ENCODE results near the gene LRSAM1. TPM values are rescaled to one million over a fixed set of nuclear protein-coding genes. Genes with fewer than 3 reads are reported as not detected.

The LRSAM1 gene
- total RNA-seq, 1 donor from 2014 or later: 35.4 TPM

DNA sequence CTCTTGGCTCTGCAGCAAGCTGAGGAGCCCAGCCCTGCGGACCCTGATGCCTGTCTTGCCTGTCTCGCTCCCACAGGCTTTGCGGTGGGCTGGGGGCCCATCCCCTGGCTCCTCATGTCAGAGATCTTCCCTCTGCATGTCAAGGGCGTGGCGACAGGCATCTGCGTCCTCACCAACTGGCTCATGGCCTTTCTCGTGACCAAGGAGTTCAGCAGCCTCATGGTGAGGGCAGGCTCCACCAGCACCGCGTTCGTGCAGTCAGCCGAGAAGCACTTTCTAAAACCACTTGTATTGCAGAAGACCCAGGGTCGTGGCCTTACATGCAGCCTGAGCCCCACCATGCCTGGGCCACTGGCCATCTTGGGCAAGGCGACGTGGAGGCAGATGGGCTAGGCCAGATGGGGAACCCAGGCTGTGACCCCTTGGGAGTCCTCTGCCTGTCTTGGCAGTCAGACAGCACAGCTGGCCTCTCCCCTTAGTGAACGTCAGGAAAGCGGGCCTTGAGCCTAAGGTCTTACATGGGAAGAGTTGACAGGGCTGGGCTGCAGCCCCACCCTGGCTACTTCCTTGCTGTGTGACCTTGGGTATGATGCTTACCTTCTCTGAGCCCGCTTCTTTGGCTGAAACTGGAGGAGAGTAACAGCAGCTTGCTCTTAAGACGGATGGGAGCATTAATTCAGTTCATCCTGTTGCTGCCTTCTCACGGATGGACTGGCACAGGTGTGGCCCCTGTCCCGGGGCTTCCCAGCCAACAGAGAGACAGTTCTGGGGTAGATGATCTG is 45.8 kb upstream of the LRSAM1 start:
- peaks cover 21% of the 10 kb centered on the region for H3K4me1 ChIP-seq
- H3K9me3 ChIP-seq (replicated peaks): no peaks in the 10 kb centered on the region
- intact Hi-C loops (cut with micrococcal nuclease): no loop called here
- H3K4me3 ChIP-seq: no peak overlapping the region
- peaks cover 51% of the 10 kb centered on the region for H3K36me3 ChIP-seq
- no peak for DNase-seq
- TF ChIP-seq, protein P1, sequence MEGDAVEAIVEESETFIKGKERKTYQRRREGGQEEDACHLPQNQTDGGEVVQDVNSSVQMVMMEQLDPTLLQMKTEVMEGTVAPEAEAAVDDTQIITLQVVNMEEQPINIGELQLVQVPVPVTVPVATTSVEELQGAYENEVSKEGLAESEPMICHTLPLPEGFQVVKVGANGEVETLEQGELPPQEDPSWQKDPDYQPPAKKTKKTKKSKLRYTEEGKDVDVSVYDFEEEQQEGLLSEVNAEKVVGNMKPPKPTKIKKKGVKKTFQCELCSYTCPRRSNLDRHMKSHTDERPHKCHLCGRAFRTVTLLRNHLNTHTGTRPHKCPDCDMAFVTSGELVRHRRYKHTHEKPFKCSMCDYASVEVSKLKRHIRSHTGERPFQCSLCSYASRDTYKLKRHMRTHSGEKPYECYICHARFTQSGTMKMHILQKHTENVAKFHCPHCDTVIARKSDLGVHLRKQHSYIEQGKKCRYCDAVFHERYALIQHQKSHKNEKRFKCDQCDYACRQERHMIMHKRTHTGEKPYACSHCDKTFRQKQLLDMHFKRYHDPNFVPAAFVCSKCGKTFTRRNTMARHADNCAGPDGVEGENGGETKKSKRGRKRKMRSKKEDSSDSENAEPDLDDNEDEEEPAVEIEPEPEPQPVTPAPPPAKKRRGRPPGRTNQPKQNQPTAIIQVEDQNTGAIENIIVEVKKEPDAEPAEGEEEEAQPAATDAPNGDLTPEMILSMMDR (IDR thresholded peaks at IDR 0.05; ENCODE audit: borderline replicate concordance): no peak
- H3K27me3 ChIP-seq (ENCODE audit: low read depth): no peaks in the 10 kb centered on the region
- no peak overlapping the region for H3K27ac ChIP-seq (replicated peaks)

DNA sequence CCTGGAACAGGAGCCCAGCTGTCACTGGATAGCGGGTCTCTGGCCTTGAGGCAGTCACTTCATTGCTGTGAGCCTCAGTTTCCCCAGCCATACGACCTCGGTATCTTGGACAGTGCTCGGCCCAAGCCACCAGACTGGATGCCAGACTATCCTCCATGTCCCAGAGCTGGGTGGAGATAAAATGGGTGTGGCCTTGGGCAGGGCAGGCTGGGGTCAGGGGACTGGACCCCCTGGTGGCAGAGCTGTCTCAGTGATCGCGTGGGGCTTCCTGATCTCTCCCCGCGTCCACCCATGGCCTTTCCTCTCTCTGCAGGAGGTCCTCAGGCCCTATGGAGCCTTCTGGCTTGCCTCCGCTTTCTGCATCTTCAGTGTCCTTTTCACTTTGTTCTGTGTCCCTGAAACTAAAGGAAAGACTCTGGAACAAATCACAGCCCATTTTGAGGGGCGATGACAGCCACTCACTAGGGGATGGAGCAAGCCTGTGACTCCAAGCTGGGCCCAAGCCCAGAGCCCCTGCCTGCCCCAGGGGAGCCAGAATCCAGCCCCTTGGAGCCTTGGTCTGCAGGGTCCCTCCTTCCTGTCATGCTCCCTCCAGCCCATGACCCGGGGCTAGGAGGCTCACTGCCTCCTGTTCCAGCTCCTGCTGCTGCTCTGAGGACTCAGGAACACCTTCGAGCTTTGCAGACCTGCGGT is 44.4 kb upstream of the LRSAM1 start:
- H3K36me3 ChIP-seq: peaks cover 42% of the 10 kb centered on the region
- peaks cover 21% of the 10 kb centered on the region for H3K4me1 ChIP-seq
- intact Hi-C loops (cut with micrococcal nuclease): no loop called here
- H3K27ac ChIP-seq (replicated peaks): peak overlapping the region; percentile 79
- no peak for DNase-seq
- TF ChIP-seq, protein P1 (IDR thresholded peaks at IDR 0.05; ENCODE audit: borderline replicate concordance): no peak
- H3K27me3 ChIP-seq (ENCODE audit: low read depth): no peaks in the 10 kb centered on the region
- peak overlapping the region; percentile 22 for H3K4me3 ChIP-seq
- H3K9me3 ChIP-seq (replicated peaks): no peaks in the 10 kb centered on the region

DNA sequence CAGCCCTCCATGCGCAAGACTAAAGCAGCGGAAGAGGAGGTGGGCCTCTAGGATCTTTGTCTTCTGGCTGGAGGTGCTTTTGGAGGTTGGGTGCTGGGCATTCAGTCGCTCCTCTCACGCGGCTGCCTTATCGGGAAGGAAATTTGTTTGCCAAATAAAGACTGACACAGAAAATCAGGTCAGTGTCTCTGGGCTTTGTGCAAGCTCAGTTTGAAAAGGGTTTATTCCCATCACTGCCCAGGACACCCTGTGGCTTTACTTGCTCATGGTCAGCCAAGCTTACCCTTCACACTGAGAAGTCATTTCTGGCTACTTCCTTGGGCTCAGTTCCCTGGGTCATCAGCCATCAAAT is 43.8 kb upstream of the LRSAM1 start:
- peaks cover 37% of the 10 kb centered on the region for H3K36me3 ChIP-seq
- no peak for DNase-seq
- H3K27me3 ChIP-seq (ENCODE audit: low read depth): no peaks in the 10 kb centered on the region
- H3K27ac ChIP-seq (replicated peaks): peak overlapping the region; percentile 79
- H3K4me3 ChIP-seq: peak overlapping the region; percentile 22
- peaks cover 21% of the 10 kb centered on the region for H3K4me1 ChIP-seq
- intact Hi-C loops (cut with micrococcal nuclease): no loop called here
- H3K9me3 ChIP-seq (replicated peaks): no peaks in the 10 kb centered on the region
- TF ChIP-seq, protein P1 (IDR thresholded peaks at IDR 0.05; ENCODE audit: borderline replicate concordance): no peak

DNA sequence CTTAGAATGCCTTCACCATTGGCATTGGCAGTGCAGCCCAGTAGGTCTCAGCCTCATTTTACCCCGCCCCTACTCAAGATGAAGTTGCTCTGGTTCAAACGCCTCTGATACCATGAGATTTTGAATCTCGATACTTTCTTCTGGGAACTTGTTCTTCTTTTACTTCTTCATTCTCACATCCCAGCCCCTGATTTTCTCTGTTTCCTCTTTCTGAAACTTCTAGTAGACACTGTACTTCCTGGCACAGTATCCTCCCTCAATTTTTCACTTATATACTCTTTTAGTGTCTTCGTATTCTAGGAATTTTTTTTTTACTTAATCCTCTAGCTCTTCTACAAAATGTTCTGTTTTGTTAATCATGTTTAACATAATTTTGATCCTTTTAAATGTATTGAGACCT is 40.2 kb upstream of the LRSAM1 start:
- Histone ChIP-seq H3K4me3 (no peak overlapping the region), H3K27me3 (ENCODE audit: low read depth) (no peaks in the 10 kb centered on the region), H3K4me1 (peaks cover 19% of the 10 kb centered on the region), H3K27ac (replicated peaks) (peak overlapping the region; percentile 34), H3K36me3 (peaks cover 6% of the 10 kb centered on the region), H3K9me3 (replicated peaks) (no peaks in the 10 kb centered on the region)
- no peak for DNase-seq
- intact Hi-C loops (cut with micrococcal nuclease): no loop called here
- TF ChIP-seq, protein P1 (IDR thresholded peaks at IDR 0.05; ENCODE audit: borderline replicate concordance): no peak

DNA sequence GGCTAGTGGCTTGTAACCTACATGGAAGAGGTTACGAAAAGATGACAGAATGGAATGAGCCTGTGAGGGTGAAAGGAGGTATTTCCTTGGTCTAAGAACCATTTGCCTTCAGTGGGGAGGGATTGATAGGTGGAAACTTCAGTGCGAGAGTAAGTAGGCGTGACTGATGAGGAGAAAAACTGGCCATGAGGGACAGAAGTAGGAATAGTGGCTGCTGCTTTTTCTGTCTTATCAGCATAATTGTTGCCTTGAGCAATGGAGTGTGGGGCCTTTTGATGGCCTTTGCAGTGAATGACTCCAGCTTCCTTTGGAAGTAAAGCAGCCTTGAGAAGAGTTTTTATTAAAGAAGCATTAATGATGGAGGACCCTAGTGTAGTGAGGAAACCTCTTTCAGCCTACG is 36.2 kb upstream of the LRSAM1 start:
- intact Hi-C loops (cut with micrococcal nuclease): no loop called here
- Histone ChIP-seq H3K27me3 (ENCODE audit: low read depth) (no peaks in the 10 kb centered on the region), H3K4me1 (no peaks in the 10 kb centered on the region), H3K9me3 (replicated peaks) (no peaks in the 10 kb centered on the region), H3K27ac (replicated peaks) (no peak overlapping the region), H3K4me3 (no peak overlapping the region), H3K36me3 (no peaks in the 10 kb centered on the region)
- DNase-seq: no peak
- TF ChIP-seq, protein P1 (IDR thresholded peaks at IDR 0.05; ENCODE audit: borderline replicate concordance): no peak

Measured in left ventricle myocardium inferior (tissue), 1 donor.